Thymus (tissue), 11 donors: ENCODE measurements around the gene FAM117B. TPM values are rescaled to one million over a fixed set of nuclear protein-coding genes. Genes with fewer than 3 reads are reported as not detected.
"Not testable (repeated sequence)": the region's sequence is repeated elsewhere in the genome, so short reads cannot be mapped to it uniquely, and the experiment has no call there.

Experiments
- DNase-seq, 9 donors: peaks; one replicate each; pipeline ENCODE4 v3.0.0-alpha.2; 2013; ENCODE audit warnings: low spot score in 9 of 9, low read depth in 6 of 9, missing footprints in 1 of 9
- H3K27ac ChIP-seq, 2 donors: one replicate each; pipeline ENCODE4 v1.5.1; 2013; ENCODE audit warnings: control low read depth in 1 of 2, low read depth in 1 of 2, low read length in 1 of 2, mild to moderate bottlenecking in 1 of 2, moderate library complexity in 1 of 2
- H3K27me3 ChIP-seq, 2 donors: one replicate each; pipeline ENCODE4 v1.5.1; 2013; ENCODE audit warnings: low read length in 1 of 2; ENCODE audit not compliant: control insufficient read depth in 2 of 2, insufficient read depth in 1 of 2
- H3K36me3 ChIP-seq, 2 donors: one replicate each; pipeline ENCODE4 v1.5.1; 2013; ENCODE audit warnings: low read length in 1 of 2, mild to moderate bottlenecking in 1 of 2, moderate library complexity in 1 of 2; ENCODE audit not compliant: control insufficient read depth in 2 of 2, insufficient read depth in 2 of 2
- H3K4me1 ChIP-seq, 2 donors: one replicate each; pipeline ENCODE4 v1.5.1; 2013; ENCODE audit warnings: low read length in 2 of 2; ENCODE audit not compliant: control insufficient read depth in 2 of 2, insufficient read depth in 2 of 2
- H3K4me3 ChIP-seq, 2 donors: one replicate each; pipeline ENCODE4 v1.5.1; 2013; ENCODE audit warnings: low read length in 2 of 2, control low read depth in 1 of 2, mild to moderate bottlenecking in 1 of 2
- H3K9me3 ChIP-seq, 2 donors: one replicate each; pipeline ENCODE4 v1.5.1; 2013; ENCODE audit warnings: low read length in 1 of 2, mild to moderate bottlenecking in 1 of 2; ENCODE audit not compliant: control insufficient read depth in 2 of 2, insufficient read depth in 1 of 2
- WGBS: extraction: QIAGEN DNeasy Blood & Tissue Kit; methylation state at CpG from one replicate; pipeline ENCODE4 v1.1.7; 2013; 5-methylcytosine and 5-hydroxymethylcytosine counted together
- polyA plus RNA-seq: library from polyadenylated mRNA; stranded (reverse); fragments of 200-250 nt; gene quantifications from one replicate; pipeline ENCODE4 v1.2.3, GENCODE V29; 2013
- total RNA-seq: library from RNA; stranded (reverse); fragments of 120-200 nt; gene quantifications from one replicate; pipeline ENCODE4 v1.2.4, GENCODE V29; 2013
- donor health status: healthy.

Gene FAM117B
- total and polyA plus RNA-seq, 2 donors: 5.7 to 12.0 TPM

- Histone ChIP-seq H3K27ac (no peak overlapping the region), H3K36me3 (no peaks in the 10 kb centered on the region), H3K9me3 (no peaks in the 10 kb centered on the region), H3K27me3 (no peaks in the 10 kb centered on the region), H3K4me1 (no peaks in the 10 kb centered on the region), H3K4me3 (no peak overlapping the region)
- DNase-seq: no peak
Measured at GRCh38 chr2:202797944-202798343, 163.2 kb downstream of the FAM117B start.

DNA sequence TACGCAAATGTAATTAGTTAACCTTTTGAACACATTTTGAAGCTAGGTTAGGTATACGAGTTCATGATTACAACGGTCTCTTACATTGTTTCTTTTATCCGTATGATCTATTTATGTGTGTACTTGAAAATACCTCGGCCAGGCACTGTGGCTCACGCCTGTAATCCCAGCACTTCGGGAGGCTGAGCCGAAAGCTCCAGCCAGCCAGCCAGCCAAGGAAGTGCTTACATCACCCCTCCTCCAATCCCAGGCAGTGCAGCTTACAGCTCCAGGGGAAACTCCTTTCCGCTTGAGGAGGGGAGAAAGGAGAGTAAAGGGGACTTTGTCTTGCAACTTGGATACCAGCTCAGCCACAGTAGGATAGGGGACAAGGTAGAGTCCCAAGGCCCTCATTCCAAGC is 171.1 kb downstream of the FAM117B start:
- H3K27ac ChIP-seq, H3K4me3 ChIP-seq, H3K9me3 ChIP-seq, H3K4me1 ChIP-seq, H3K27me3 ChIP-seq, H3K36me3 ChIP-seq, DNase-seq: not testable (repeated sequence)
- 96% methylated on average over 9 of the region's 9 CpGs for WGBS

- not testable (repeated sequence) for DNase-seq, H3K4me3 ChIP-seq, H3K4me1 ChIP-seq, H3K27me3 ChIP-seq, H3K36me3 ChIP-seq, H3K9me3 ChIP-seq, H3K27ac ChIP-seq
- WGBS: 100% methylated on average over 1 of the region's 1 CpG
Measured at GRCh38 chr2:202807431-202808138, 172.8 kb downstream of the FAM117B start.

GRCh38 chr2:202808754-202809153 is 174.0 kb downstream of the FAM117B start:
- 96% methylated on average over 3 of the region's 3 CpGs for WGBS
- no peak overlapping the region for H3K27ac ChIP-seq
- no peaks in the 10 kb centered on the region for H3K4me1 ChIP-seq
- no peak overlapping the region for H3K4me3 ChIP-seq
- no peak for DNase-seq
- peaks cover 0 to 3% of the 10 kb centered on the region in 2 donors for H3K36me3 ChIP-seq
- no peaks in the 10 kb centered on the region for H3K27me3 ChIP-seq
- no peaks in the 10 kb centered on the region for H3K9me3 ChIP-seq

DNA sequence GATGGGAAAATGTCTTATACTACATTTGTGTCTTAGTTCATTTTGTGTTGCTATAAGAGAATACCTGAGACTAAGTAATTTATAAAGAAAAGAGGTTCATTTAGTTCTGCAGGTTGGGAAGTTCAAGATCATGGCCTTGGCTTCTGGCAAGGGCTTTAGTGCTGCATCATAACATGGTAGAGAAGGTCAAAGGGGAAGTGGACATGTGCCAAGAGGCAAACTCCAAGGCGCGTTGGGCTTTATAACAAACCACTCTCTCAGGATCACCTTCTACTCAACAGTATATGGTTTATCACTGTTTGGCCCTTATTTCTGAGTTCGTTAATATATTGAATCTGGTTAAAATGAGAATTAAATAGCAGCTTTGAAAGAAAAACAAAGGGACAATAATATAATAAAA is 178.6 kb downstream of the FAM117B start:
- over 99% methylated on average over 3 of the region's 3 CpGs for WGBS
- H3K4me1 ChIP-seq: no peaks in the 10 kb centered on the region
- H3K27ac ChIP-seq: no peak overlapping the region
- DNase-seq: no peak
- H3K27me3 ChIP-seq: no peaks in the 10 kb centered on the region
- no peak overlapping the region for H3K4me3 ChIP-seq
- no peaks in the 10 kb centered on the region for H3K9me3 ChIP-seq
- no peaks in the 10 kb centered on the region for H3K36me3 ChIP-seq

- Histone ChIP-seq H3K36me3 (no peaks in the 10 kb centered on the region), H3K9me3 (no peaks in the 10 kb centered on the region), H3K27me3 (no peaks in the 10 kb centered on the region), H3K27ac (no peak overlapping the region), H3K4me3 (no peak overlapping the region), H3K4me1 (no peaks in the 10 kb centered on the region)
- 98% methylated on average over 1 of the region's 1 CpG for WGBS
- no peak for DNase-seq
Measured at GRCh38 chr2:202814226-202814625, 179.5 kb downstream of the FAM117B start.

- no peak overlapping the region for H3K4me3 ChIP-seq
- H3K36me3 ChIP-seq: no peaks in the 10 kb centered on the region
- DNase-seq: no peak
- H3K27ac ChIP-seq: no peak overlapping the region
- no peaks in the 10 kb centered on the region for H3K4me1 ChIP-seq
- H3K9me3 ChIP-seq: no peaks in the 10 kb centered on the region
- no peaks in the 10 kb centered on the region for H3K27me3 ChIP-seq
- WGBS: 92% methylated on average over 4 of the region's 4 CpGs
Measured at GRCh38 chr2:202815548-202816360, 181.0 kb downstream of the FAM117B start.

GRCh38 chr2:202817771-202818170 is 183.0 kb downstream of the FAM117B start:
- Histone ChIP-seq H3K36me3 (no peaks in the 10 kb centered on the region), H3K27me3 (no peaks in the 10 kb centered on the region), H3K9me3 (no peaks in the 10 kb centered on the region), H3K4me1 (no peaks in the 10 kb centered on the region), H3K27ac (no peak overlapping the region), H3K4me3 (no peak overlapping the region)
- 92% methylated on average over 1 of the region's 1 CpG for WGBS
- DNase-seq: no peak

GRCh38 chr2:202818321-202818720 is 183.6 kb downstream of the FAM117B start:
- H3K36me3 ChIP-seq: no peaks in the 10 kb centered on the region
- H3K27ac ChIP-seq: no peak overlapping the region
- no peaks in the 10 kb centered on the region for H3K27me3 ChIP-seq
- no peaks in the 10 kb centered on the region for H3K9me3 ChIP-seq
- H3K4me3 ChIP-seq: no peak overlapping the region
- DNase-seq: no peak
- no peaks in the 10 kb centered on the region for H3K4me1 ChIP-seq
- 95% methylated on average over 3 of the region's 3 CpGs for WGBS
